Astrocyte (in vitro differentiated cells and primary cell): Measurements from ENCODE around the gene ZNF436. TPM values are rescaled to one million over a fixed set of nuclear protein-coding genes. Genes with fewer than 3 reads are reported as not detected.
A peak's percentile ranks its signal among the peaks of the same experiment; 100 is the strongest.

ENCODE experiments used
- DNase-seq: peaks from one replicate; pipeline ENCODE4 v3.0.0-alpha.2; 2010; ENCODE audit warnings: low read depth
- FAIRE-seq: peaks from 2 replicates; lab custom pipeline; 2011; peaks lifted over from hg19 to GRCh38; lab: Jason Lieb, UNC
- H2AFZ ChIP-seq: 2 replicates; pipeline ENCODE4 v1.6.0; 2012; ENCODE audit warnings: low read depth, low read length, inconsistent platforms
- H3K27ac ChIP-seq: 2 replicates; pipeline ENCODE4 v1.5.1; 2011; ENCODE audit warnings: low read depth, low read length, inconsistent platforms
- H3K27me3 ChIP-seq: 2 replicates; pipeline ENCODE4 v1.6.0; 2011; ENCODE audit warnings: low read length, inconsistent platforms; ENCODE audit not compliant: insufficient read depth
- H3K36me3 ChIP-seq: 2 replicates; pipeline ENCODE4 v1.5.1; 2011; ENCODE audit warnings: low read length, inconsistent platforms; ENCODE audit not compliant: insufficient read depth
- H3K4me1 ChIP-seq: 2 replicates; pipeline ENCODE4 v1.5.1; 2011; ENCODE audit warnings: low read length, inconsistent platforms; ENCODE audit not compliant: insufficient read depth
- H3K4me2 ChIP-seq: 2 replicates; pipeline ENCODE4 v1.6.0; 2012; ENCODE audit warnings: low read length, inconsistent platforms
- H3K4me3 ChIP-seq: 2 replicates; pipeline ENCODE4 v1.5.1; 2011; ENCODE audit warnings: low read depth, mild to moderate bottlenecking, low read length, inconsistent platforms; ENCODE audit not compliant: insufficient read depth
- H3K79me2 ChIP-seq: 2 replicates; pipeline ENCODE4 v1.6.0; 2012; ENCODE audit warnings: mild to moderate bottlenecking, low read length, inconsistent platforms; ENCODE audit not compliant: insufficient read depth
- H3K9ac ChIP-seq: 2 replicates; pipeline ENCODE4 v1.6.0; 2012; ENCODE audit warnings: mild to moderate bottlenecking, low read length, inconsistent platforms
- H3K9me3 ChIP-seq: 2 replicates; pipeline ENCODE4 v1.5.1; 2012; ENCODE audit warnings: low read depth, mild to moderate bottlenecking, low read length, inconsistent platforms; ENCODE audit not compliant: insufficient read depth
- H4K20me1 ChIP-seq: 2 replicates; pipeline ENCODE4 v1.6.0; 2012; ENCODE audit warnings: low read length, inconsistent platforms; ENCODE audit not compliant: insufficient read depth
- H3K27ac Mint-ChIP-seq: one replicate; pipeline ENCODE4 v1.8.0; 2021; ENCODE audit warnings: mild to moderate bottlenecking, mixed read lengths; ENCODE audit not compliant: unreplicated experiment
- H3K27me3 Mint-ChIP-seq: one replicate; pipeline ENCODE4 v1.8.0; 2021; ENCODE audit warnings: low read depth, mixed read lengths; ENCODE audit not compliant: unreplicated experiment
- H3K36me3 Mint-ChIP-seq: one replicate; pipeline ENCODE4 v1.8.0; 2021; ENCODE audit warnings: low read depth, mixed read lengths; ENCODE audit not compliant: unreplicated experiment
- H3K4me1 Mint-ChIP-seq: one replicate; pipeline ENCODE4 v1.8.0; 2021; ENCODE audit warnings: low read depth, mixed read lengths; ENCODE audit not compliant: unreplicated experiment
- H3K4me3 Mint-ChIP-seq: one replicate; pipeline ENCODE4 v1.8.0; 2021; ENCODE audit warnings: mild to moderate bottlenecking, moderate library complexity, mixed read lengths; ENCODE audit not compliant: unreplicated experiment
- H3K9me3 Mint-ChIP-seq: one replicate; pipeline ENCODE4 v1.8.0; 2021; ENCODE audit warnings: mild to moderate bottlenecking, mixed read lengths; ENCODE audit not compliant: unreplicated experiment
- CTCF ChIP-seq: IDR thresholded peaks from 2 replicates; pipeline ENCODE4 v1.5.1; 2011; ENCODE audit warnings: low read depth, mild to moderate bottlenecking, inconsistent platforms, low read length, moderate library complexity; ENCODE audit not compliant: insufficient read depth
- EZH2 ChIP-seq: IDR thresholded peaks from 2 replicates; pipeline ENCODE4 v1.6.1; 2012; ENCODE audit warnings: mild to moderate bottlenecking, low read length, inconsistent platforms; ENCODE audit not compliant: insufficient read depth
- total RNA-seq: library from RNA; stranded (reverse); gene quantifications from 2 replicates; pipeline ENCODE4 v1.2.1, GENCODE V29; 2021

The ZNF436 gene
- total RNA-seq, 1 donor from 2014 or later: 12.2 TPM

GRCh38 chr1:23405946-23406345 lies 36.3 kb upstream of the ZNF436 start:
- no peaks in the 10 kb centered on the region for H3K79me2 ChIP-seq
- FAIRE-seq: no peak
- H3K27me3 ChIP-seq: no peaks in the 10 kb centered on the region

GRCh38 chr1:23403735-23404486 lies 34.3 kb upstream of the ZNF436 start:
- Mint-ChIP-seq H3K36me3 (no peaks in the 10 kb centered on the region), H3K9me3 (no peaks in the 10 kb centered on the region), H3K27me3 (peaks cover 4% of the 10 kb centered on the region), H3K27ac (peak overlapping the region; percentile 23), H3K4me3 (peak overlapping the region; percentile 36), H3K4me1 (peaks cover 20% of the 10 kb centered on the region)
- Histone ChIP-seq H3K36me3 (no peaks in the 10 kb centered on the region), H4K20me1 (no peaks in the 10 kb centered on the region), H3K79me2 (no peaks in the 10 kb centered on the region), H3K27me3 (no peaks in the 10 kb centered on the region), H3K27ac (peak overlapping the region; percentile 66), H3K4me1 (peaks cover 25% of the 10 kb centered on the region), H3K4me3 (peak overlapping the region; percentile 24), H3K9me3 (no peaks in the 10 kb centered on the region), H3K4me2 (peak overlapping the region; percentile 66), H3K9ac (peak overlapping the region; percentile 26), H2AFZ (peak overlapping the region; percentile 21)
- no peak for TF ChIP-seq EZH2
- TF ChIP-seq CTCF: peak; percentile 96
- FAIRE-seq (peak; percentile 52), DNase-seq (peak; percentile 91)

More at GRCh38 chr1:23405946-23406345, 36.3 kb upstream of the ZNF436 start:
- H3K4me3 ChIP-seq: no peak overlapping the region
- no peak overlapping the region for H3K27ac ChIP-seq
- Mint-ChIP-seq H3K36me3 (no peaks in the 10 kb centered on the region), H3K27me3 (no peaks in the 10 kb centered on the region), H3K4me1 (peaks cover 22% of the 10 kb centered on the region), H3K9me3 (no peaks in the 10 kb centered on the region), H3K4me3 (no peak overlapping the region), H3K27ac (no peak overlapping the region)
- peaks cover 25% of the 10 kb centered on the region for H3K4me1 ChIP-seq
- H2AFZ ChIP-seq: no peak overlapping the region
- H4K20me1 ChIP-seq: no peaks in the 10 kb centered on the region
- no peaks in the 10 kb centered on the region for H3K36me3 ChIP-seq
- TF ChIP-seq EZH2 (no peak), CTCF (no peak)
- no peak for DNase-seq
- no peak overlapping the region for H3K4me2 ChIP-seq
- H3K9me3 ChIP-seq: no peaks in the 10 kb centered on the region
- H3K9ac ChIP-seq: no peak overlapping the region

GRCh38 chr1:23403355-23403734 lies 33.7 kb upstream of the ZNF436 start:
- Histone ChIP-seq H2AFZ (peak overlapping the region; percentile 21), H3K27me3 (no peaks in the 10 kb centered on the region), H3K4me3 (peak overlapping the region; percentile 24), H3K4me2 (peak overlapping the region; percentile 66), H3K4me1 (peaks cover 25% of the 10 kb centered on the region), H3K9me3 (no peaks in the 10 kb centered on the region), H3K36me3 (no peaks in the 10 kb centered on the region), H3K27ac (peak overlapping the region; percentile 66), H4K20me1 (no peaks in the 10 kb centered on the region), H3K9ac (peak overlapping the region; percentile 22), H3K79me2 (no peaks in the 10 kb centered on the region)
- no peak for DNase-seq
- Mint-ChIP-seq H3K27me3 (peaks cover 6% of the 10 kb centered on the region), H3K4me1 (peaks cover 20% of the 10 kb centered on the region), H3K27ac (peak overlapping the region; percentile 68), H3K4me3 (peak overlapping the region; percentile 37), H3K9me3 (no peaks in the 10 kb centered on the region), H3K36me3 (no peaks in the 10 kb centered on the region)
- TF ChIP-seq EZH2 (no peak), CTCF (no peak)
- FAIRE-seq: no peak
